Kidney capillary endothelial cell (primary cell): ENCODE measurements around the gene IL34.
A peak's percentile ranks its signal among the peaks of the same experiment; 100 is the strongest.

Experiments used
- DNase-seq: peaks from one replicate; pipeline ENCODE4 v3.0.0-alpha.2; 2018; ENCODE audit warnings: low spot score

IL34 gene

GRCh38 chr16:70689035-70689969 is 42.9 kb downstream of the IL34 start:
- no peak for DNase-seq

- no peak for DNase-seq
Measured at GRCh38 chr16:70689970-70690891, 43.9 kb downstream of the IL34 start.

DNA sequence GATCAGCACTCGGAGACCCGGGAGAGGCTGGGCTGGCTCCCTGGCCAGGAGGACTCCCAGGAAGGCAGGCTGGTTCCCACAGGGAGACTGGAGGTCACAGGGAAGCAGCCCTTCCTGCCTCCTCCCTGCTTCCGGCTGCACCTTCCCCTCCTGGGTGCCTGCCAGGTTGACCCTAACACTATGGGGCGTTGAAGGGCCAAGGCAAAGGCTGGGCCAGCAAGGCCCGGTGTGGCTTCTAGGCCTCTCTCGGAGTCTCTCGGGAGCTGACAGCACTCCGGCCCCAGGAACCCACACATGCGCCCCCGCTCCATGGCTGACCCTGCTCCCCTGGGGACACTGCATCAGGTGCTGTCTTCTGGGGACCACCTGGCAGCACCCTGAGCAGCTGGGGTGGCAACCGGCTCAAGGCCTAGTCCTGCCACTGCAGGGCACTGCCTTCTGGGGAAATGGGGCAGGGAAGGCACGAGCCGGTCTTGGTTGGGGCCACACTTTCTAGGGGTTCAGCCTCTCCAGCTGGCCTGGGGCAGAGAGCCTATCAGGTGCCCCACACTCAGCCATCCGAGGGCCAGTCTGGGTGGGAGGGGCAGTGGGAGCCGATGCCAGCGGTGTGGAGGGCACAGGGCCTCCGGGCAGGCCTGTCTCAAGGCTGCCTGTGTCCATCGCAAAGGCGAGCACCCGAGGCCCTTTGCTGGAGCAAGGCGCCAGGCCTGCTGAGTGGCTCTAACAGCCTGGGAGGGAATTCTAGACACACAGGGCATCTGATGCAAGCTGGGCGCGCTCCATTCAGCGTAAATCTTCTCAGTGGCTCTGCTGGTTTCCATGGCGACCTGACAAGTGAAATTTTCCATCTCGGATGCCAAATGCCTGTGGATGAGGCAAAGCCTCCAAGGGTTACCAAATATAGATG is 45.1 kb downstream of the IL34 start:
- DNase-seq = no peak

- DNase-seq = no peak
Measured at GRCh38 chr16:70692130-70692872, 45.9 kb downstream of the IL34 start.

DNA sequence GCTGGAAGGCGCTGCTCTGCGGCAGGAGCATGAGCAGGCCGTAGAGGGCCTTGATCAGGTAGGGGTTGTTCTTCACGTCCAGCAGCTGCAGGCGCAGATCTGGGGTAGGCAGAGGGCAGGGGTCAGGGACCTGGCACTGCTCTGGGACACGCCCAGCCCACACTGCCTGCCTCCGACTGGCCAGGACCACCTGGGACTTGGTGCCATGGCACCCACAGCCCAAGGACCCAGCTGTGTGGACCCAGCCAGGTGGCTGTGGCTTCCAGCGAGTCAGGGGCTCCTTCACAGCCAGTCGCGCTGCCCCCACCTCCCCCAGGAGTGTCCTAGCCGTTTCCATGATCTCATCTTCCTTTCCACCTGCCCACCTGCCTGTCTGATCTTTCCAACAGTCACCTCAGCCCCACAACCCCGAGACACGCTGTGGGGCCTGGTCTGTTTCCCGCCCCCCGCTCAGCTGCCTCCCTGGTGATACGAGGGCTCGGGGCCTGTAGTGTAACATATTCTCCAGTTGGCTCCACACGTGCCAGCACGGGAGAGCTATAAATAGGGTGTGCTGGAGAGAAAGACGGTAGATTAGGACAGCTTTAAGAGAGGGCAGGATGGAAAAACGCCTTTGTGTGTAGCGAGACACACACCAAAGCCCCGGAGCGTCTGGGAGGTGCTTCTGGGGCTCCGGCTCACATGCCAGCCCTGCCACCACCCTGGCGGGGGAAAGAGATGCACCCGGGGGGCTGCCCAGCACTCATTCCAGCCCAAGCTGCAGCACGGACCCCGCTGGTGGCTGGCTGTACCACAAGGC is 46.7 kb downstream of the IL34 start:
- DNase-seq = no peak

DNA sequence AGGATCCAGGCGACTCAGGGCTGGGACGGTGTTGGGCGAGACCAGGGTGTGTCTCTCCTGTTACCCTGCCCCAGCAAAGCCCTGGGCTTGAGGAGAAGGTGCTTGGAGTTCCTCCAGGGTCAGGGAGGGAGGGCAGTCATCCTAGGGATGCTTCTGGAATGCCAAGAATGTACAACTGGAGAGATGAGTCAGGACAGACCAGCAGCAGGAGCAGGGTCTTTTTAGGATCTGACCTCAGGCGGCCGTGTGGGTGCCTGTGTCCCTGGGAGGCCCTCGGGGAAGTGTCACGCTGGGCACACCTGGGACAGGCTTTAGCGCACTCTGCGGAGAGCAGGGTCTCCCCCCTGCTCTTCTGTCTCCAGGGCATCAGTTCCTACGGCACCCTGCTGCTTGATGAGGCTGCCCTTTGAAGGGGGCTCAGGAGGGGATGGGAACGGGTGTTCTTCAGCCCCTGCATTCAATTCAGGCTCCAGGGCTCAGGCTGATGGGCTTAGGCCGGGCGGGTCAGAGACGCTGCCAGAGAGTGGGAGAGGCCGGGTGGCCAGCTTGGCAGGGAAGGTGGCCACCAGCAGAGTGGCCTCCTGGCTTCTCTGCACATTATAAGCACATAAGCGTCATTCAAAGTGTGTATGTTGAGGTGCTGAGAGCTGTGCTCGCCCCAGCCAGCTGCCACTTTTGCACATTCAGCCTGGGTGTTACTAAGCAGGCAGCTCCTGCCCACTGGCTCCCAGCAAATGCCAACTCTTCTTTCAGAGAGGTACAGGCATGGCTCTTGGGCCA is 47.9 kb downstream of the IL34 start:
- DNase-seq = peak; percentile 69

- DNase-seq = no peak
Measured at GRCh38 chr16:70694868-70695218, 48.5 kb downstream of the IL34 start.

GRCh38 chr16:70695331-70696070 is 49.1 kb downstream of the IL34 start:
- peak; percentile 44 for DNase-seq

DNA sequence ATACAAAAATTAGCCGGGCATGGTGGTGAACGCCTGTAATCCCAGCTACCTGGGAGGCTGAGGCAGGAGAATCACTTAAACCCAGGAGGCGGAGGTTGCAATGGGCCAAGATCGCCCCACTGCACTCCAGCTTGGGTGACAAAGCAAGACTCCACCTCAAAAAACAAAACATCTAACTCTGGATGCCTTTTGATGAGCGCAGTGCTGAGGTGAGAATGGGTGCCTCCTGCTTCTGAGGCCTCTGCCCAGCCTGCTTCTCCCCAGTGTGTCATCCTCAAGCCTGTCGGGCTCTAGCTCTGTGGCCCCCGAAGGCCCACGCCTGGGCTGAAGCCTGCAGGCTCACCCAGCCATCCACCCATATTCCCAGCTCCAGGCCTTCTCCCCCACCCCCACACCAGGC is 50.0 kb downstream of the IL34 start:
- DNase-seq = no peak

DNA sequence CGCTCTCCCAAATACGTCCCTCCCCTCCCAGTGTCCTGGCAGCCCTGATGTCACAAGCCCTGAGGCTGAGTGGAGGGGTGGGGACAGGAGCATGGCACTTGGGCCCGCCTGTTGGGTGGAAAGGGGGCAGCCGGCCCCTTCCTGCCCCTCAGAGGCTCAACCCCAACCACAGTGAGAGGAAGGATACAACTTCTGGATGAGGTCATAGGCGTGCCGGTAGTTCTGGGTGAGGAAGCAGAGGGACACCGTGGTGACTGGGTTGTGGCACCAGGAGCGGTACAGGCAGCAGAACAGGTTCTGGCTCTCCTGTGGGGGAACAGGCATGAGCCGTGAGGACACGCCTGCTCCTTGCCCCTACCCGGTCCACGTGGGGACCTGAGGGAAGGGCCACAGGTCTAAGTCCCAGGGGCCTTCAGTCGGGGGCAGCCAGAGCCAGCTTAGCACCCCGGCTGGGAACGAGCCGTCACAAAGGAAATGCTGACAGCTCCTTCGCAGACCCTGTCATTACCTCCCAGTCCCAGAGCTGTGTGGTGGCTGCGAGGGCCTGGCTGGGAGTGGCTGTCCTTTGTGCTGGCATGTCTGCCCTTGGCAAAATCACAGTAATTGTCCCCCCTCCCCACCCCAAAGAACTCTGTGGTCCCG is 50.7 kb downstream of the IL34 start:
- DNase-seq = no peak

- DNase-seq = no peak
Measured at GRCh38 chr16:70697594-70698170, 51.3 kb downstream of the IL34 start.

GRCh38 chr16:70698901-70699300 is 52.5 kb downstream of the IL34 start:
- no peak for DNase-seq

DNA sequence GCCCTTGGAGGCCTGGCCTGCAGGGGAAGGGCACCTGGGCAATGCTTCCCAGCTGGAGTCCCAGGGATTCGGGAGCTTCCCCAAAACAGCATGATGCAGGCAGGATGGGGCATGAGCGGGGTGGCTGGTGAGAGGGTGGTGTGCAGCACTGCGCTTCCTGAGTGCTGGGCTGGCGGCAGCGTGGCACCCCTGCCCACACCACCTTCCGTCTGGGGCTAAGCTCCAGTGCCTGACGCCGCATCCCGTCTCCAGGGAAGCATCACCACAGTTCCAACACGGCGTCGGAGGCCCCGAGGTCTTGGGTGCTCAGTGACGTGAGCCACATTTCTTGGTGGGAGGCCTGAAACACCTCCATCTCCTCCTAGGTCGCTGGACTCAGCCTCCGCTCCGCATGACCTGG is 53.3 kb downstream of the IL34 start:
- no peak for DNase-seq

DNA sequence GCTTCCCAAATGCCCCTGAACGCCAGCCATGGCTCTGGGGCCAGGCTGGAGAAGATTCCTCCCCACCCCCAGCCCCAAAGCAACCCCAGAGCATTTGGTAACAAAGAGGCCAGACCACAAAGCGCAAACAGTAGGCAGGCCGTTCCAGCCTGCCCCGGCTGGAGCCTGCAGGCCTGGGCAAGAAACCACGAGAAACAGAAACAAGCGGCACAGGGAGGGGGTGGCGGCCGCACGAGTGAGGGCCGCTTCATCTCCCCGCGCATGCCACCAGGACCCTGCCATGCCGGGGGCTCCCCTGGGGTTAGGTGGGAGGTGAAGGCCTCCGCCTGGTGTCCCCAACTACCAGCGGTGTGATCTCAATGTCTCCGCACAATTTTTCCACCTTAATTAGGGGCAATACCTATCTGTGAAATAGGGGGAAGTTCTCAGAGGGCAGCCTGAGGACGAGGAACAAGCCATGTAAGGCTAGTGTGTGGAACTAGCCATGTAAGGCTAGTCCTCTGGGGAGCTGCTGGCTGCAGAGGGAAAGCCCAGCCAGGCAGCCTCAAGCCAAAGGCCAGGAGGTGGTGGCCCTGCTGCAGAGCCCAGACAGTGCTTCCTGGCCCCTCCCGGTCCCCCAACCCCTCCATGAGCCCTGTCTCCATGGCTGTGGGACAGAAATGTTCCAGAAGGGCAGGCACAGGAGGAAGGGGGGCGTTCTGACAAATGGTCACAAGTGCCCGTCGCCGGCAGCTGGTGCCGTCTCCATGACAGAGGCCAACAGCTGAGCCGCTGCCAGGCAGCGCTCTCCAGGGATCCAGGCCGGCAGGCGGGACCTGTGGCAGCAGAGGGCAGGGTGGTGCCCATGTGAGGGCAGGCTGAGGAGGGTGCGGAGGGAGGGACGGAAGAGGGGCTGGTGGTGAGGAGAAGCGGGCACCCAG is 54.0 kb downstream of the IL34 start:
- DNase-seq = no peak

- DNase-seq = no peak
Measured at GRCh38 chr16:70701036-70701435, 54.7 kb downstream of the IL34 start.

DNA sequence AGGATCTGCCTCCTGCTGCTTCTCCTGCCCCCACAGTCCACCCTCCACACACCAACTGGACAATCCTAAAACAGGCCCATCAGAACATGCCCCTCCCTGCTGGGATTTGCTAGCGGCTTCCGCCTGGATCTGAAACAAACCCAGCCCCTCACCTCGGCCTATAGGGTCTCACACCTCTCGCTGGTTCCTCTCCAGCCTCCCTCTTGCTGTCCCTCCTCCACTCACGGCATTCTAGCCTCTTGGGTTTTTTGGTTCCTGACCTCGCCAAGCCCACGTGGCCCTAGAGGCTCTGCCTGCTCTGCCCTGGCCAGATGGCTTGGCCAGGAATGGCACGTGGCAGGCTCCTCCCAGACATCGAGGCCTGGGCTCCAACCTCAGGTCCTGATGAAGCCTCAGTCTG is 55.2 kb downstream of the IL34 start:
- no peak for DNase-seq

DNA sequence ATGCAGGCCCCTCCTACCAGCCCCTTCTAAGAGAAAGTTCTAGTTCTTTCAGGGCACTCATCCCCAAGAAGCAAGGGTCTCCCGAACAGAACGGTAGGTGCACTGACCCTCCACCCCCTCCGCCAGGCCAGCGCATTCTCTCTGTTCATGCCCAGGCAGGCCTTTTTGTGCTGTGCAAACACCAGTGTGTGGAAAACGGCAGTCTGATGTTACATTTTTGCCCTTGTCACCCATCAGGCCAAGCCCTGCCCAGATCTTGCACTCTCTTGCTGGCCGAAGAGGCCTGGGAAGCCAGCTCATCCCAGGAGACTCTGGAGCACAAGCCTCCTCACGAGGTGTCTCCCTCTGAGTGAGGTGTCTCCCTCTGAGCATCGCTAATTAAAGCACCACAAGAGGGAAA is 55.6 kb downstream of the IL34 start:
- no peak for DNase-seq
